ENCODE data around the gene KRTAP5-1. TPM values are rescaled to one million over a fixed set of nuclear protein-coding genes. Genes with fewer than 3 reads are reported as not detected.

Gene KRTAP5-1
- total RNA-seq, 1 experiment from 2014 or later = not detected

DNA sequence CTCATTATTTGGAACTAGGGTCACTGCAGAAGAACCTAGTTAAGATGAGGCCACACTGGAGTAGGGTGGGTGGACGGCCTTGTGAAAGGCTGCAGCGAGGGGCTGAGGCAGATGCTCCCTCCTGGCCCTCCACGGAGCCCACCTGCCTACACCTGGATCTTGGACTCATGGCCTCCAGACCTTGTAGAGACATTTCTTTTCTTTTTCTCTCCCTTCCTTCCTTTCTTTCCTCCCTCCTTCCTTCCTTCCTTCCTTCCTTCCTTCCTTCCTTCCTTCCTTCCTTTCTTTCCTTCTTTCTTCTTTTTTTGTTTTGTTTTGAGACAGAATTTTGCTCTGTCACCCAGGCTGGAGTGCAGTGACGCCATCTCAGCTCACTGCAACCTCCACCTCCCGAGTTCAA lies 39.7 kb downstream of the KRTAP5-1 start:
- Histone ChIP-seq H3K4me2 (ENCODE audit: low read length) (no peak overlapping the region), H3K9me3 (ENCODE audit: control insufficient read depth in 1 of 2, insufficient read depth in 1 of 2, low read depth in 1 of 2, low read length in 2 of 2) (no peaks in the 10 kb centered on the region), H3K79me2 (ENCODE audit: insufficient read depth, low read length) (no peaks in the 10 kb centered on the region), H3K27me3 (ENCODE audit: insufficient read depth, low read length) (no peaks in the 10 kb centered on the region), H2AFZ (ENCODE audit: low read depth, low read length, poor library complexity, severe bottlenecking) (no peak overlapping the region), H3K9ac (ENCODE audit: low read length) (no peak overlapping the region), H3K4me1 (ENCODE audit: control insufficient read depth in 1 of 2, insufficient read depth in 2 of 2, low read length in 2 of 2) (peaks cover 17 to 37% of the 10 kb centered on the region in 2 experiments), H3K9me2 (ENCODE audit: insufficient read depth) (no peaks in the 10 kb centered on the region), H3K27ac (ENCODE audit: low read depth, low read length) (no peak overlapping the region), H3K4me3 (replicated peaks in 1 of 2; ENCODE audit: low read depth in 1 of 2, low read length in 2 of 2) (no peak overlapping the region), H4K20me1 (ENCODE audit: insufficient read depth) (no peaks in the 10 kb centered on the region), H3K36me3 (ENCODE audit: control insufficient read depth in 1 of 2, insufficient read depth in 2 of 2, low read length in 2 of 2) (no peaks in the 10 kb centered on the region)
- intact Hi-C loops (cut with micrococcal nuclease) = no loop called here
- no TSS peak for BruUV-seq (replicated peaks)
- RAD21 ChIA-PET (ENCODE audit: low non-redundant PET in 1 of 2, low total read pairs in 2 of 2, uncharacterized antibody in 2 of 2, unreplicated experiment in 2 of 2) = interaction anchor here (1.9 to 3.2 kb wide), 2 partner anchors 29 kb away, joined by 22 read pairs; no protein-coding TSS in a partner anchor
- POLR2A ChIA-PET = no interaction called here
- CTCF ChIA-PET = interaction anchor here (5.2 kb wide), 1 partner anchor 30 kb away, joined by 133 read pairs; no protein-coding TSS in a partner anchor
- ATAC-seq (no peak), DNase-seq (ENCODE audit: low read depth, low spot score) (no peak)
- TF ChIP-seq ELF1 (IDR thresholded peaks at IDR 0.05; ENCODE audit: borderline replicate concordance, low read depth) (no peak), SRF (IDR thresholded peaks at IDR 0.05; ENCODE audit: low read depth) (no peak), ZFX (IDR thresholded peaks at IDR 0.05) (no peak), SIN3A (IDR thresholded peaks at IDR 0.05; ENCODE audit: low read depth) (no peak), FOSL1 (IDR thresholded peaks at IDR 0.05; ENCODE audit: low read depth) (no peak), JUND (IDR thresholded peaks at IDR 0.05) (no peak), TCF7L2 (IDR thresholded peaks at IDR 0.05; ENCODE audit: borderline replicate concordance, extremely low read depth, insufficient read depth, insufficient read length) (no peak), RAD21 (IDR thresholded peaks at IDR 0.05; ENCODE audit: low read depth) (no peak), EZH2phosphoT487 (IDR thresholded peaks at IDR 0.05; ENCODE audit: borderline replicate concordance) (no peak), POLR2AphosphoS5 (IDR thresholded peaks at IDR 0.05; ENCODE audit: low read depth, low read length) (no peak), YY1 (IDR thresholded peaks at IDR 0.05; ENCODE audit: extremely low read depth, insufficient replicate concordance, low read depth, low read length) (no peak), ZNF274 (IDR thresholded peaks at IDR 0.05; ENCODE audit: low read depth, low read length) (no peak)
- TF ChIP-seq, protein P1, sequence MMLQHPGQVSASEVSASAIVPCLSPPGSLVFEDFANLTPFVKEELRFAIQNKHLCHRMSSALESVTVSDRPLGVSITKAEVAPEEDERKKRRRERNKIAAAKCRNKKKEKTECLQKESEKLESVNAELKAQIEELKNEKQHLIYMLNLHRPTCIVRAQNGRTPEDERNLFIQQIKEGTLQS (IDR thresholded peaks at IDR 0.05) = no peak

All from HCT116 (cell line).